ENCODE data around the gene LRRC15. TPM values are rescaled to one million over a fixed set of nuclear protein-coding genes. Genes with fewer than 3 reads are reported as not detected.

The LRRC15 gene
- total RNA-seq, 3 donors from 2014 or later = 0.22 to 1.8 (median 0.29) TPM

DNA sequence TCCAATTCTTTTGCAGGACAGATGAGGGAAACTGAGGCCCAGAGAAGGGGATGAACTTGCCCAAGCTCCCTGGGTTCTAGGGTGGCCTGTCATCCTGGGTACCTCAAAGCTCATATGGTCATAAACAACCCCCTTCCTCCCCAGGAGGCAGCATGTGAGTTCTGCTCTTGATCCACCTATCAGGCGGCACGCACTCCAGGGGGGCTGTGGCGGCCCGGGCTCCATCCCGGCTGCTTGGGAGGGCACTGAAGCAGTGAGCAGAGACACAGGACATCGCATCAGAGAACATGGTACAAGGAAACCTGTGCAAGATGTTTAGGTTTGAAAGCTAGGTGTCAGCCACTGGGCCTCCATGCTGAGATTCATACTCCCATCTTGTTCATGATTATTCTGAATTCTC lies 52.6 kb downstream of the LRRC15 start:
- no peak for TF ChIP-seq CTCF (IDR thresholded peaks at IDR 0.05)
- Histone ChIP-seq H3K4me3 (no peak overlapping the region), H3K36me3 (ENCODE audit: low read depth) (no peaks in the 10 kb centered on the region), H3K9me3 (peaks cover 2% of the 10 kb centered on the region), H3K4me1 (ENCODE audit: low read depth) (peaks cover 6% of the 10 kb centered on the region)
- ATAC-seq = no peak
- no peak for DNase-seq
- intact Hi-C loops (cut with DNase I, micrococcal nuclease) = loop anchor here (5.0 to 10.0 kb wide), 3 partner anchors 180 to 535 kb away; partner anchors contain the start of gene HES1 (in 1 of the 2)

DNA sequence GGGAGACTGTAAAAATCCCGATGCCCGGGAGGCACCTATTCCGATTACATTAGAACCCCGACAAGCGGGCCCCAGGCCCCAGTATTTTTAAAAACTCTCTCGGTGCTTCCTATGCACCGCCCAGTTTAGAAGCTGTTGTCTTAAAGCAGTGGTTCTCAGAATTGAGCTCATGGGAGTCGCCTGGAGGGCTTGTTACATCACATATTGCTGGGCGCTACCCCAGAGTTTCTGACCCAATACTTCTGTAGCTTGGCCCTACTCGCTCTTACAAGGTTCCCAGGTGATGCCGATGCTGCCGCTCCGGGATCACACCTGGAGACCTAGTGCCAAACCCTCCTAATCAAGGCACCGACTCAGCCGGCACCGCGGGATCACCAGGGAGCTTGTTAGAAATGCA lies 53.6 kb downstream of the LRRC15 start:
- peak in 1 of 3 donors; percentile 42 for DNase-seq
- no peak overlapping the region for H3K4me3 ChIP-seq
- intact Hi-C loops (cut with DNase I, micrococcal nuclease) = loop anchor here (5.0 to 10.0 kb wide), 3 partner anchors 179 to 534 kb away; partner anchors contain the start of gene HES1 (in 1 of the 2)
- no peak for TF ChIP-seq CTCF (IDR thresholded peaks at IDR 0.05)
- ATAC-seq = peak; percentile 7
- peaks cover 2% of the 10 kb centered on the region for H3K9me3 ChIP-seq
- peaks cover 6% of the 10 kb centered on the region for H3K4me1 ChIP-seq (ENCODE audit: low read depth)
- no peaks in the 10 kb centered on the region for H3K36me3 ChIP-seq (ENCODE audit: low read depth)

GRCh38 chr3:194315088-194315964 lies 54.2 kb downstream of the LRRC15 start:
- ATAC-seq (peak; percentile 94), DNase-seq (peak; percentile 83 to 90 (median 87))
- intact Hi-C loops (cut with DNase I, micrococcal nuclease) = loop anchor here (5.0 to 10.0 kb wide), 3 partner anchors 178 to 533 kb away; partner anchors contain the start of gene HES1 (in 1 of the 2)
- Histone ChIP-seq H3K9me3 (peaks cover 2% of the 10 kb centered on the region), H3K4me1 (ENCODE audit: low read depth) (peaks cover 6% of the 10 kb centered on the region), H3K4me3 (no peak overlapping the region), H3K36me3 (ENCODE audit: low read depth) (no peaks in the 10 kb centered on the region)
- TF ChIP-seq CTCF (IDR thresholded peaks at IDR 0.05) = peak; percentile 91

DNA sequence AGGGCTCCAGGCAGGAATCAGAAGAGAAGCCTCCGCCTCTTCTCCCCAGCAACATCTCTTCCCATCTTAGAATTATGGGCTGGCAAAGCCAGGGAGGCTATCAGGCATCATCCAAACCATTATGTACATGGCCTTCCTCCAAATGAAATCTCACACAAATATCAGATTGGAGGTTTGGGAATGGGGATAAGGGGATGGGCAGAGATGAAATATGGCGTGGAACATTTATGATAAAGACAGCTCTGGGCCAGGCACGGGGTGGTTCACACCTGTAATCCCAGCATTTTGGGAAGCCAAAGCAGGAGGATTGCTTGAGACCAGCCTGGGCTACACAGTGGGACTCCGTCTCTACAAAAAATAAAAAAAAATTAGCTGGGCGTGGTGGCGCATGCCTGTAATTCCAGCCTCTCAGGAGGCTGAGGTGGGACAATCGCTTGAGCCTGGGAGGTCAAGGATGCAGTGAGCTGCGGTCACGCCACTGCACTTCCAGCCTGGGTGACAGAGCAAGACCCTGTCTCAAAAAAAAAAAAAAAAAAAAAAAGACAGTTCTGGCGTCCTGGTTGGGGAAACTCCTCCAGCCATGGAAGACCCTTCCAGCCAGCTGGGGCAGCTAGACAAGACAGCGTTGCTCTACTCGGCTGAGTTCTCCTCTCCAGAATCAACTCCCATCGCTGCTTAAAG lies 55.0 kb downstream of the LRRC15 start:
- peaks cover 6% of the 10 kb centered on the region for H3K4me1 ChIP-seq (ENCODE audit: low read depth)
- no peaks in the 10 kb centered on the region for H3K36me3 ChIP-seq (ENCODE audit: low read depth)
- ATAC-seq = no peak
- no peak for TF ChIP-seq CTCF (IDR thresholded peaks at IDR 0.05)
- intact Hi-C loops (cut with DNase I, micrococcal nuclease) = loop anchor here (5.0 to 10.0 kb wide), 3 partner anchors 177 to 532 kb away; partner anchors contain the start of gene HES1 (in 1 of the 2)
- no peak for DNase-seq
- no peak overlapping the region for H3K4me3 ChIP-seq
- peaks cover 2% of the 10 kb centered on the region for H3K9me3 ChIP-seq

DNA sequence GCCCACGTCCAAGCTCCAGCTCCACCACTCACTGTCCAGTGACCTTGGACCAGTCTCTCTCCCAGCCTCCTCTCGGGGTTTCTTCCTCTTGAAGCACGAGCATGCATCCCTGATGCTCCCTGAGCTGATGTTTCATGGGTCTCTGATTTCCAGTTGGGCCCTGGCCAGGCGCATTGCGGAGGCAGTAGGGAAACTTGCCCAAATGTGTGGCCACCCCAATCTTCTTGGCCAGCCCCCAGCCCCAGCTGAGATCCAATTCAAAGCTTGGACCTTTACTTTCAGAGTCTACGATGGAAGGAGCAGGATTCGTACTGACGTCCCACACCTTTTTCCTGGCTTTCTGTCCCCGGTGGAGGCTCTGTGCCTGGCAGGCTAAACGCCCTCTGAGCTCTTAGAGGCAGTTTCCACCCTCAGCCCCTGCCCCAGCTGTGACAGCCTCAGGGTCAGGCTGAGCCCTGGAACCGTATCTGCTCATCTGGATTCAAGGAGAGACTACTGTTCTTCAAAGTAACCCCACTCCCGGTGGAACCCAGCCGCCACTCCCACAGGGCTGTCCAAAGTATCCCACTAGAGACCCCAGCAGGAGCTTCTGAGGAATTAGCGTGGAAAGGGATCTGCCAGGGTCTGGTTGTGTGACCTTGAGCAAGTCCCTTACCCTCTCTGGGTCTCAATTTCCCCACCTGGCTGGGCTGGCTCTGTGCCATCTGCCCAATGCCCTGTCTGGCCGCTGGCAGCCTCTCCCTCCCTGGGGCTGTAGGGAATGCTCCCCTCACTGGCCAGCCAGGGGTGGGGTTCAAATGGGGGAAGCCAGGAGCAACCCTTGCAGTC lies 55.8 kb downstream of the LRRC15 start:
- Histone ChIP-seq H3K9me3 (no peaks in the 10 kb centered on the region), H3K36me3 (ENCODE audit: low read depth) (no peaks in the 10 kb centered on the region), H3K4me1 (ENCODE audit: low read depth) (peaks cover 6% of the 10 kb centered on the region), H3K4me3 (no peak overlapping the region)
- ATAC-seq (no peak), DNase-seq (peak in 2 of 3 donors; percentile 38 to 54)
- intact Hi-C loops (cut with DNase I, micrococcal nuclease) = loop anchor here in 1 of 2 donors (10.0 kb wide), 1 partner anchor 529 kb away; no protein-coding TSS in a partner anchor
- TF ChIP-seq CTCF (IDR thresholded peaks at IDR 0.05) = no peak
